ENCODE data around the gene WFDC1. TPM values are rescaled to one million over a fixed set of nuclear protein-coding genes. Genes with fewer than 3 reads are reported as not detected.
A peak's percentile ranks its signal among the peaks of the same experiment; 100 is the strongest.

WFDC1 gene
- total RNA-seq, 1 donor from 2014 or later: not detected

DNA sequence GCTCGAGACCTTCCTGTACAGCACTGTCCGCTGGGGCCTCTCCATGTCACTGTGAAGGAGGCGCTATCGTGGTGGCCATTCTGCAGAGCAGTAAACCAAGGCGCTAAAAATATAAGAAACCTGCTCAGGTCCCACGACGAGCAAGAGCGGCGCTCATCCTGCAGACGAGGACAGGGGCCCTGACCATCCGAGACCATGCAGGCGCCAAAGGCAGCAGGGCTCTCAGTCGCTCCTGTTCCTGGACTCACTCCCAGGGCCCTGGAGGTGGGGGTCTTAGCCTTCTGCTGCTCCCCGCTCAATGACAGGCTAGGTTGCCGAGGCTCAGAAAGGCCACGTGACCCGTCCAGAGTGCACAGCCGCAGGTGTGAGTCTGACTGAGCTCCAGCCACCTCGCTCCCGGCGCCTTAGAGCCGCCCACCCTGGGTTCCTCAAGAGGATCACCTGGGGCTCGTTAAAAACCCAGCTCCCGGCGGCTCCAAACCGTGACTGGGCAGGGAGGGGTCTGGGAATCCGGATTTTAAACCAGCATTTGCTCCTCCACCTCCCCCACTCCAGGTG lies 73.2 kb downstream of the WFDC1 start:
- Histone ChIP-seq H3K79me2 (ENCODE audit: low read depth) (no peaks in the 10 kb centered on the region), H3K9ac (no peak overlapping the region), H3K36me3 (no peaks in the 10 kb centered on the region), H3K4me3 (peak overlapping the region; percentile 63), H3K4me1 (peaks cover 19% of the 10 kb centered on the region), H3K9me3 (ENCODE audit: low read depth) (no peaks in the 10 kb centered on the region), H3K4me2 (peak overlapping the region; percentile 91), H3F3A (ENCODE audit: low read depth) (peaks cover 27% of the 10 kb centered on the region), H2AFZ (replicated peaks) (peak overlapping the region; percentile 95), H3K27me3 (peaks cover 61% of the 10 kb centered on the region), H3K27ac (no peak overlapping the region), H4K20me1 (ENCODE audit: low read depth) (no peaks in the 10 kb centered on the region)
- peak overlapping the region; percentile 21 for H3K4me3 Mint-ChIP-seq
- no peaks in the 10 kb centered on the region for H3K9me3 Mint-ChIP-seq
- peaks cover 41% of the 10 kb centered on the region for H3K27me3 Mint-ChIP-seq (ENCODE audit: insufficient read depth, low read depth)
- H3K4me1 Mint-ChIP-seq: peaks cover 22% of the 10 kb centered on the region
- H3K27ac Mint-ChIP-seq: no peak overlapping the region
- TF ChIP-seq EZH2 (IDR thresholded peaks at IDR 0.05): no peak
- TF ChIP-seq EZH2phosphoT487 (IDR thresholded peaks at IDR 0.05): no peak
- TF ChIP-seq CTCF (IDR thresholded peaks at IDR 0.05): no peak
- DNase-seq (ENCODE audit: low spot score): no peak
- no peaks in the 10 kb centered on the region for H3K36me3 Mint-ChIP-seq

- H3K27ac ChIP-seq: no peak within 1 kb of the TSS
- H3K9me3 ChIP-seq (ENCODE audit: low read depth): no peaks in the 10 kb centered on the region
- peak within 1 kb of the TSS; percentile 63 for H3K4me3 ChIP-seq
- H3K4me2 ChIP-seq: peak within 1 kb of the TSS; percentile 91
- H3F3A ChIP-seq (ENCODE audit: low read depth): peaks cover 26% of the 10 kb centered on the region
- peak within 1 kb of the TSS; percentile 84 for H3K4me3 Mint-ChIP-seq
- H2AFZ ChIP-seq (replicated peaks): peak within 1 kb of the TSS; percentile 95
- no peak within 1 kb of the TSS for H3K9ac ChIP-seq
- peaks cover 16% of the 10 kb centered on the region for H3K4me1 Mint-ChIP-seq
- peak; percentile 69 for DNase-seq (ENCODE audit: low spot score)
- no peak for TF ChIP-seq CTCF (IDR thresholded peaks at IDR 0.05)
- peak; percentile 71 for TF ChIP-seq EZH2 (IDR thresholded peaks at IDR 0.05)
- peak; percentile 58 for TF ChIP-seq EZH2phosphoT487 (IDR thresholded peaks at IDR 0.05)
- peak within 1 kb of the TSS; percentile 76 for H3K27ac Mint-ChIP-seq
- H3K36me3 Mint-ChIP-seq: no peaks in the 10 kb centered on the region
- H3K27me3 Mint-ChIP-seq (ENCODE audit: insufficient read depth, low read depth): peaks cover 44% of the 10 kb centered on the region
- no peaks in the 10 kb centered on the region for H3K79me2 ChIP-seq (ENCODE audit: low read depth)
- peaks cover 61% of the 10 kb centered on the region for H3K27me3 ChIP-seq
- H4K20me1 ChIP-seq (ENCODE audit: low read depth): no peaks in the 10 kb centered on the region
- no peaks in the 10 kb centered on the region for H3K9me3 Mint-ChIP-seq
- H3K36me3 ChIP-seq: no peaks in the 10 kb centered on the region
- peaks cover 15% of the 10 kb centered on the region for H3K4me1 ChIP-seq
These were observed 73.8 kb downstream of the WFDC1 start, which contains the start of gene ATP2C2 for GRCh38 chr16:84368308-84368996. Gene ATP2C2, plus strand, starts transcription at chr16:84368538. Its CDS starts 78 bp downstream, at chr16:84368616.

DNA sequence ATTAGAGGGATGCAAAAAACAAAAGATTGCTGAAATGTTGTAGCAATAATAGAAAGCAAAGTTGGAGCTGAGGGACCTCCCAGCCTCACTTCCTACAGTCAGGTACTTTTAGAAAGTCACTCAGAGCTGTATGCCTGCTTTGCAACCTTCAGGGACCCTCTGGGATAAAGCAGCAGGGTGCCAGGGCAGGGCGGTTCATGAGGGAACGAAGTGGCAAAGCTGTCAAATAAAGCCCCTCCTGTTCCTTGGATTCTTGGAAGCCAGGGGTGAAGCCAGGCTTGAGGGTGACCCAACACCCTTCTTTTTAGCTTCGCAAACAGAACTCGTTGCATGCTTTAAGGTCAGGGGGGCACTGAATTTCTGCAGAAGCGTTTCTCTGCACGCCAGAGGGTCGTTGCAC lies 74.4 kb downstream of the WFDC1 start:
- Histone ChIP-seq H3K9me3 (ENCODE audit: low read depth) (no peaks in the 10 kb centered on the region), H3K9ac (no peak overlapping the region), H3K4me1 (peaks cover 15% of the 10 kb centered on the region), H2AFZ (replicated peaks) (no peak overlapping the region), H3K79me2 (ENCODE audit: low read depth) (no peaks in the 10 kb centered on the region), H3K4me3 (peak overlapping the region; percentile 63), H4K20me1 (ENCODE audit: low read depth) (no peaks in the 10 kb centered on the region), H3K36me3 (no peaks in the 10 kb centered on the region), H3K27me3 (peaks cover 61% of the 10 kb centered on the region), H3K27ac (no peak overlapping the region), H3F3A (ENCODE audit: low read depth) (peaks cover 20% of the 10 kb centered on the region), H3K4me2 (peak overlapping the region; percentile 91)
- Mint-ChIP-seq H3K4me3 (peak overlapping the region; percentile 84), H3K9me3 (no peaks in the 10 kb centered on the region), H3K4me1 (peaks cover 13% of the 10 kb centered on the region), H3K27ac (no peak overlapping the region), H3K36me3 (no peaks in the 10 kb centered on the region), H3K27me3 (ENCODE audit: insufficient read depth, low read depth) (peaks cover 47% of the 10 kb centered on the region)
- peak; percentile 45 for DNase-seq (ENCODE audit: low spot score)
- TF ChIP-seq CTCF (IDR thresholded peaks at IDR 0.05) (no peak), EZH2 (IDR thresholded peaks at IDR 0.05) (no peak), EZH2phosphoT487 (IDR thresholded peaks at IDR 0.05) (no peak)

Data from neural progenitor cell (in vitro differentiated cells).